ENCODE measurements around the gene KRTAP17-1. TPM values are rescaled to one million over a fixed set of nuclear protein-coding genes. Genes with fewer than 3 reads are reported as not detected.

Gene KRTAP17-1
- total RNA-seq, 6 experiments from 2014 or later = not detected

DNA sequence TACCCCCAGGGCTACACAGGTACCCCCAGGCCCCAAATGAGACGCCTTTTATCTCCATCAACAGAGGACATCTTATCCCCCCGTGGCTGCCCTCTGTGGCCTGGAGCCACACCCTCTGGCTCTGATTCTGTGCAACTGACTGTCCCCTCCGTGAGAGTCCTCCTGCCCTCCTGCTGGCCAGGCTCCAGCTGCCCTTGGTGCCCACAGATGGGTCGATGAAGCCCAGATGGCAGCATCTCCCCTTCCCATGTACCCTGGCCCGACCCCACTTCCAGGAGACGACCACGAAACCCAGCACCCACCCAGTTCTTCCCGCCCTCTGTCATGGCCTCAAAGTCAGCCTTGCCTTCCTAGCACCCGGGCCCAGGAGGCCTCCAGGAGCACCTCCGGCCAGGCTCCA, 9.6 kb upstream of the KRTAP17-1 start:
- peaks cover 6% of the 10 kb centered on the region for H3K9me3 Mint-ChIP-seq
- TF ChIP-seq, protein P1, sequence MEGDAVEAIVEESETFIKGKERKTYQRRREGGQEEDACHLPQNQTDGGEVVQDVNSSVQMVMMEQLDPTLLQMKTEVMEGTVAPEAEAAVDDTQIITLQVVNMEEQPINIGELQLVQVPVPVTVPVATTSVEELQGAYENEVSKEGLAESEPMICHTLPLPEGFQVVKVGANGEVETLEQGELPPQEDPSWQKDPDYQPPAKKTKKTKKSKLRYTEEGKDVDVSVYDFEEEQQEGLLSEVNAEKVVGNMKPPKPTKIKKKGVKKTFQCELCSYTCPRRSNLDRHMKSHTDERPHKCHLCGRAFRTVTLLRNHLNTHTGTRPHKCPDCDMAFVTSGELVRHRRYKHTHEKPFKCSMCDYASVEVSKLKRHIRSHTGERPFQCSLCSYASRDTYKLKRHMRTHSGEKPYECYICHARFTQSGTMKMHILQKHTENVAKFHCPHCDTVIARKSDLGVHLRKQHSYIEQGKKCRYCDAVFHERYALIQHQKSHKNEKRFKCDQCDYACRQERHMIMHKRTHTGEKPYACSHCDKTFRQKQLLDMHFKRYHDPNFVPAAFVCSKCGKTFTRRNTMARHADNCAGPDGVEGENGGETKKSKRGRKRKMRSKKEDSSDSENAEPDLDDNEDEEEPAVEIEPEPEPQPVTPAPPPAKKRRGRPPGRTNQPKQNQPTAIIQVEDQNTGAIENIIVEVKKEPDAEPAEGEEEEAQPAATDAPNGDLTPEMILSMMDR (IDR thresholded peaks at IDR 0.05) = no peak
- H3K4me3 Mint-ChIP-seq = no peak overlapping the region
- H3K36me3 Mint-ChIP-seq (ENCODE audit: low read depth) = peaks cover 10% of the 10 kb centered on the region
- H3K27ac Mint-ChIP-seq = no peak overlapping the region
- peaks cover 35% of the 10 kb centered on the region for H3K4me1 Mint-ChIP-seq (ENCODE audit: low read depth)
- no peaks in the 10 kb centered on the region; the same call in 1 of the 2 replicates for H3K27me3 Mint-ChIP-seq (ENCODE audit: insufficient read depth)
- no peak for DNase-seq

DNA sequence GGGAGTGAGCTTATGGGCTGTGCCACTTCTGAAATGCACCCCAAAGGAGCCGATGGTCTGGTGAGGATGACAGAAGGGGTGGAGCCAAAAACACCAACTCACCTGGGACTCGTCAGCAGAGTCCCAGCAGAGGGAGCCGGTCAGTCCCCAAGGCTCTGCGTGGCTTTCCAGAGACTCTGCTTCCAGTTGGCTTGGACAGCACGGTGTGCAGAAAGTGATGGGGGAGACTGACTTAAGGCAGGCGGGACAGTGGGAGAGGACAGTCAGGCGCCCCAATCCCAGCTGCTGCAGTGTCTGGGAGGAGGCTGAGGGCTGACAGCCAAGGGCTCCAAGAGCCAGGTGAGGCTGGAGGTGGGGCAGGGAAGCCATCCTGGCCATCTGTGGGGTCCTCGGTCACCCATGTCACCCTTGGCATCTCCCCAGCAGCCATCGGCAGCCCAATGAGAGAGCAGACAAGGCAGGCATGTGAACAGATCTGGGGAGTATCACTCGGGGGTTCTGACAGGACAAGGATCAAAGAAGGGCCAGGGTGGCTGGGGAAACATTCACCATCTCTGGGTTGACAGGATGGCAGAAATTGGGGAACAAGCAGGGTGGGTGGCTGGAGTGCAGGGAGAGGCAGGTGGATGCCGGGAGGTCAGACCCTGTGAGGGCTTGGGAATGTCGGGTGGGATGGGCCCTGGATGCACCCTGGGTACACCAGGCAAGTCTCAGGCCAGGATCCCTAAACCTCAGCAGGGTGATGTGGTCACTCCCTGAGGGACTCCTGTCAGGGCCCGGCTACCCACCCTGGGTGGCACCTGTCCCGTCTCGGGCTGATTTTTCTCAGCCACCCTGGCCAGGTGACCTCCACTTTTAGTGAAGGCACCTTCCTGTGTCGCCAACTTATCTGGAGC, 8.9 kb upstream of the KRTAP17-1 start:
- H3K4me1 Mint-ChIP-seq (ENCODE audit: low read depth) = peaks cover 31% of the 10 kb centered on the region
- H3K27ac Mint-ChIP-seq = no peak overlapping the region
- H3K27me3 Mint-ChIP-seq (ENCODE audit: insufficient read depth) = no peaks in the 10 kb centered on the region; the same call in 1 of the 2 replicates
- peaks cover 17% of the 10 kb centered on the region for H3K36me3 Mint-ChIP-seq (ENCODE audit: low read depth)
- H3K9me3 Mint-ChIP-seq = peaks cover 13% of the 10 kb centered on the region
- TF ChIP-seq, protein P1 (IDR thresholded peaks at IDR 0.05) = peak; percentile 62
- no peak for DNase-seq
- no peak overlapping the region for H3K4me3 Mint-ChIP-seq

DNA sequence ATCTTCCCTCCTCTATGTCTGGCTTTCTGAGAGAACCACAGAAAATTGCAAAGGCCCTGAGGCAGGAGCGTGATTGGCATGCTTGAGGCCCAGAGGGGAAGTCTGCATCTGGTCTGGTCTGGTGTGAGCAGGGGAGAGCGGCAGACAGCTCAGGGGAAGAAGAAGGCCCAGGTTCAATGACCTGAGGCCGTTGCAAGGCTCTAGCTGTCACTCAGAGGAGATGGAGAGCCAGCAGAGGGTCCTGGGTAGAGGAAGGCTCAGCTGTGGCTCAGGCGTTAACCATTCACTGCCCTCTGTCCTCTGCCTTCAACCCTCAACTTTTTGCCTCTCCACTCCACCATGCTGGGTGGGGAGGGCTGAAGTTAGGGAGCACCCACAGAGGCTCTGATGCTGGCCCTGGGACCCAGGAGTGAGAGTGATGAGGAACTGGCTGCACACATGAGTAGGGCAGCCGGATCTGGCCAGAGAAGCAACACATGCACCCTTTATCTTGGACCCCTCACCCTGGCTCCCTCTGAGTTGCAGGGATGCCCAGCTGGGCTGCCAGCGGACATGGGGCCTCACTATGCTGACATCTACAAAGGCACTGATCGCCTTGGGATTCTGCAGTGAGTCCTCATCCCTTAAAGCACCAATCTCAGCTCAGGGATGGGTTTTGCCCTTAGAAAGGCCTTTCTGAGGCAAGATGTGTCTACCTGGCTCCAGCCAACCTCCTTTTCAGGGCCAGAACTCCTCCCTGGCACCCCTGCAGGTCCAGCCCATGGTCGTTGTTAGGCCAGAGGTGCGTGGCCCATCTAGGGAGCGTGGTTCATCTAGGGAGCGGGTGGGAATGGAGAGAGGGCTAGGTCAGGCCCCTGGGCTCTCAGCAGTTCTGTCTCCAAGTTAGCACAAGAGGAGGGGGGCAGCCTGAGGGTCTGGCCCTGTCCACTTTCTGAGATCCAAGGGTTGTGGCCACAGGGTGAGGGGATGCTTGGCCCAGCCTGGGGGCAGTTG, 7.7 kb upstream of the KRTAP17-1 start:
- H3K27ac Mint-ChIP-seq = peak overlapping the region; percentile 51; the same call in 1 of the 2 replicates
- DNase-seq = no peak
- H3K27me3 Mint-ChIP-seq (ENCODE audit: insufficient read depth) = no peaks in the 10 kb centered on the region; the same call in 1 of the 2 replicates
- peaks cover 19% of the 10 kb centered on the region for H3K9me3 Mint-ChIP-seq
- H3K4me3 Mint-ChIP-seq = no peak overlapping the region
- TF ChIP-seq, protein P1 (IDR thresholded peaks at IDR 0.05) = no peak
- H3K36me3 Mint-ChIP-seq (ENCODE audit: low read depth) = peaks cover 22% of the 10 kb centered on the region
- H3K4me1 Mint-ChIP-seq (ENCODE audit: low read depth) = peaks cover 22% of the 10 kb centered on the region

DNA sequence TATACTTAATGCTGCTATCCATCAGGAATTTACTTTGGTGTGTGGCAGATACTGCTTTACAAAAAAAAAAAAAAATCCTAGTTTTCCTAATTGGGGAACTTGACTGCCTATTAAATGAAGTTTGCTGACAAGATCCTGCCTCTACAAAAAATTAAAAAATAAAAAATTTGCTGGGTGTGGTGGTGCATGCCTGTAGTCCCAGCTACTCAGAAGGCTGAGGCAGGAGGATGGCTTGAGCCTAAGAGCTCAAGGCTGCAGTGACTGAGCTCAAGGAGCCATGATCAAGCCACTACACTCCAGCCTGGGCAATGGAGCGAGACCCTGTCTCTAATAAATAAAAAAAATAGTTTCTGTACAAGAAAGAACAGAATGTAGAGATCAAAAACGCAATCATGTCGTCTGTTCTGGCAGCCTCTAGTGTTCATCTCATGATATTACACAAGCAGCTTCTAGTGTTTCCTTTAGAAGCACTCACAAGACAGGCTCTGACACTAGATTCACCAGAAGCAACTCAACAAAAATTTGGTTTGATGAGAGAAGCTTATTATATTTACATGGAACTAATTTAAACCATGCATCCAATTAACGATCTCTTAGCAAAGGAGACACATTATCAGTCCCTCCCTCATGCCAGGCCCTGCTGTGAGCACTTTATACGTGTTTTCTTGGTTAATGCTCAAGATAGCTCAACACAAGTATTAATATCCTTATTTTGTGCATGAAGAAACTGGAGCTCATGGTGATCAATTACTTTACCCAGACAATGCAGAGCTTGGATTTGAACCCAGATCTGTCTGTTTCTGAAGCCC, 6.8 kb upstream of the KRTAP17-1 start:
- H3K27me3 Mint-ChIP-seq (ENCODE audit: insufficient read depth) = no peaks in the 10 kb centered on the region; the same call in 1 of the 2 replicates
- peaks cover 22% of the 10 kb centered on the region for H3K36me3 Mint-ChIP-seq (ENCODE audit: low read depth)
- no peak overlapping the region for H3K4me3 Mint-ChIP-seq
- 0 out of 2 replicates have a peak overlapping the region, but pooled peaks have one; percentile 51 for H3K27ac Mint-ChIP-seq
- TF ChIP-seq, protein P1 (IDR thresholded peaks at IDR 0.05) = peak; percentile 93
- H3K9me3 Mint-ChIP-seq = peaks cover 19% of the 10 kb centered on the region
- peak; percentile 61 for DNase-seq
- H3K4me1 Mint-ChIP-seq (ENCODE audit: low read depth) = peaks cover 22% of the 10 kb centered on the region

All from HFFc6 (cell line).